K562 (cell line): ENCODE results near the gene MPHOSPH9. TPM values are rescaled to one million over a fixed set of nuclear protein-coding genes. Genes with fewer than 3 reads are reported as not detected.

ENCODE experiments used
- BMI1 ChIP-seq: fragments of 150-350 bp; IDR thresholded peaks from 2 replicates; pipeline ENCODE4 v1.6.1; 2014; ENCODE audit warnings: low read length
- CBFA2T2 ChIP-seq: fragments of 450-650 bp; conservative IDR thresholded peaks from 2 replicates; pipeline ENCODE4 v1.6.1; 2017; ENCODE audit warnings: mild to moderate bottlenecking
- CSDE1 ChIP-seq, 2 experiments: fragments of 450-650 bp; IDR thresholded peaks; 2 replicates each; pipeline ENCODE4 v1.6.1; 2016; ENCODE audit warnings: mild to moderate bottlenecking in 1 of 2
- KAT8 ChIP-seq: fragments of 450-650 bp; IDR thresholded peaks from 2 replicates; pipeline ENCODE4 v1.6.1; 2016; ENCODE audit warnings: low read depth, mild to moderate bottlenecking
- KLF6 ChIP-seq: fragments of 250-450 bp; sonication (Bioruptor Pico); IDR thresholded peaks from 2 replicates; pipeline ENCODE4 v1.4.0; 2020; ENCODE audit warnings: mild to moderate bottlenecking, moderate library complexity, borderline replicate concordance
- MAFF ChIP-seq: IDR thresholded peaks from 2 replicates; pipeline ENCODE4 v1.6.1; 2012; ENCODE audit warnings: low read length, improper control_type of control experiment
- MAFK ChIP-seq: IDR thresholded peaks from 2 replicates; pipeline ENCODE4 v1.6.1; 2011; ENCODE audit warnings: low read length, improper control_type of control experiment
- PML ChIP-seq: IDR thresholded peaks from 2 replicates; pipeline ENCODE4 v1.6.1; 2012; ENCODE audit warnings: low read length, inconsistent platforms
- PTRF ChIP-seq: fragments of 450-650 bp; IDR thresholded peaks from 2 replicates; pipeline ENCODE4 v1.6.1; 2016; ENCODE audit warnings: mild to moderate bottlenecking, missing genetic modification characterization, missing compliant biosample characterization
- RREB1 ChIP-seq: fragments of 250-450 bp; sonication (Bioruptor Pico); IDR thresholded peaks from 2 replicates; pipeline ENCODE4 v1.4.0; 2020
- SRSF9 ChIP-seq: fragments of 200-400 bp; formaldehyde crosslinking; IDR thresholded peaks from 2 replicates; pipeline ENCODE4 v1.6.1; 2017; ENCODE audit warnings: low read depth, low read length, borderline replicate concordance
- TCF15 ChIP-seq: fragments of 250-450 bp; sonication (Bioruptor Pico); IDR thresholded peaks from 2 replicates; pipeline ENCODE4 v1.8.0; 2022; ENCODE audit warnings: moderate library complexity, mild to moderate bottlenecking, inconsistent platforms
- TCFL5 ChIP-seq: fragments of 250-450 bp; sonication (Bioruptor Pico); conservative IDR thresholded peaks from 2 replicates; pipeline ENCODE4 v1.6.1; 2021; ENCODE audit warnings: mild to moderate bottlenecking, moderate library complexity, matching md5 sums
- USF2 ChIP-seq: sonication (generic); formaldehyde crosslinking; IDR thresholded peaks from 2 replicates; pipeline ENCODE4 v1.5.0; 2020; ENCODE audit warnings: missing genetic modification reagents
- ZBTB9 ChIP-seq: fragments of 450-650 bp; formaldehyde crosslinking; IDR thresholded peaks from 2 replicates; pipeline ENCODE4 v1.4.0; 2020; ENCODE audit warnings: mild to moderate bottlenecking, moderate library complexity
- ZNF217 ChIP-seq: sonication (generic); formaldehyde crosslinking; IDR thresholded peaks from 2 replicates; pipeline ENCODE4 v1.8.0; 2022; ENCODE audit warnings: mild to moderate bottlenecking, missing genetic modification reagents
- ZNF24 ChIP-seq: fragments of 450-650 bp; IDR thresholded peaks from 2 replicates; pipeline ENCODE4 v1.6.1; 2016
- ZNF282 ChIP-seq: sonication (generic); formaldehyde crosslinking; IDR thresholded peaks from 2 replicates; pipeline ENCODE4 v1.8.1; 2023; ENCODE audit warnings: missing genetic modification reagents
- ZNF512 ChIP-seq: IDR thresholded peaks from 2 replicates; pipeline ENCODE4 v1.6.1; 2016; ENCODE audit warnings: missing genetic modification characterization, missing compliant biosample characterization
- ZNF584 ChIP-seq: fragments of 200-800 bp; sonication (Bioruptor generic); IDR thresholded peaks from 2 replicates; pipeline ENCODE4 v1.6.1; 2016; ENCODE audit warnings: low read depth, mild to moderate bottlenecking, missing genetic modification characterization, missing compliant biosample characterization
- polyA plus RNA-seq, 8 experiments: library from polyadenylated mRNA; depleted of rRNA in 4 of 8; stranded (reverse) in 5 of 8; unstranded in 3 of 8; fragments of >200 nt; fragmentation: Nextera tagmentation in 2 of 8; fragmentation: Illumina TruSeq in 1 of 8; extraction: Ambion mirVana in 2 of 8; extraction: Trizol in 1 of 8; gene quantifications; 2 replicates each; pipeline versions ENCODE4 v1.2.1 to v1.2.3, GENCODE V29; 2011 to 2014; ENCODE audit warnings: inconsistent platforms in 1 of 8, missing spikeins in 1 of 8
- total RNA-seq, 7 experiments: library from RNA; depleted of rRNA in 6 of 7; stranded (reverse); fragments of >200 nt in 6 of 7; fragmentation: Illumina TruSeq in 2 of 7; extraction: Trizol in 2 of 7; gene quantifications; 2 replicates each; pipeline versions ENCODE4 v1.2.1 to v1.2.3, GENCODE V29; 2011 to 2021; ENCODE audit warnings: low replicate concordance in 1 of 7

The MPHOSPH9 gene
- total and polyA plus RNA-seq, 9 of the 15 experiments (the other 6 are each of a cell fraction or from before 2014, with no cell fraction given) = 14.2 to 103 (median 54.5) TPM

- no peak for TF ChIP-seq RREB1 (CRISPR knock-in tag)
- no peak for TF ChIP-seq KAT8
- TF ChIP-seq ZNF282 = no peak
- TF ChIP-seq MAFF = no peak
- no peak for TF ChIP-seq CBFA2T2
- TF ChIP-seq PTRF (tag) = no peak
- TF ChIP-seq PML = no peak
- no peak for TF ChIP-seq ZNF512 (tag)
- TF ChIP-seq ZNF217 (CRISPR knock-in tag) = no peak
- TF ChIP-seq MAFK = no peak
- no peak for TF ChIP-seq ZNF584 (CRISPR knock-in tag)
- TF ChIP-seq CSDE1 (IDR thresholded peaks at IDR 0.05) = no peak
- no peak for TF ChIP-seq SRSF9
- TF ChIP-seq KLF6 = peak; percentile 85; the same call in 1 of the 2 replicates
- no peak for TF ChIP-seq USF2 (CRISPR knock-in tag)
- TF ChIP-seq ZNF24 = no peak
- TF ChIP-seq BMI1 = no peak
- no peak for TF ChIP-seq TCFL5 (CRISPR knock-in tag)
- 0 out of 2 replicates have a peak, but pooled peaks have one; percentile 52 for TF ChIP-seq TCF15 (CRISPR knock-in tag)
- TF ChIP-seq ZBTB9 (CRISPR knock-in tag) = no peak
Observed at GRCh38 chr12:123233505-123234308, 766 bp upstream of the MPHOSPH9 start (continued).
